Measurements from ENCODE around the gene TMEM214. TPM values are rescaled to one million over a fixed set of nuclear protein-coding genes. Genes with fewer than 3 reads are reported as not detected.

Gene TMEM214, protein sequence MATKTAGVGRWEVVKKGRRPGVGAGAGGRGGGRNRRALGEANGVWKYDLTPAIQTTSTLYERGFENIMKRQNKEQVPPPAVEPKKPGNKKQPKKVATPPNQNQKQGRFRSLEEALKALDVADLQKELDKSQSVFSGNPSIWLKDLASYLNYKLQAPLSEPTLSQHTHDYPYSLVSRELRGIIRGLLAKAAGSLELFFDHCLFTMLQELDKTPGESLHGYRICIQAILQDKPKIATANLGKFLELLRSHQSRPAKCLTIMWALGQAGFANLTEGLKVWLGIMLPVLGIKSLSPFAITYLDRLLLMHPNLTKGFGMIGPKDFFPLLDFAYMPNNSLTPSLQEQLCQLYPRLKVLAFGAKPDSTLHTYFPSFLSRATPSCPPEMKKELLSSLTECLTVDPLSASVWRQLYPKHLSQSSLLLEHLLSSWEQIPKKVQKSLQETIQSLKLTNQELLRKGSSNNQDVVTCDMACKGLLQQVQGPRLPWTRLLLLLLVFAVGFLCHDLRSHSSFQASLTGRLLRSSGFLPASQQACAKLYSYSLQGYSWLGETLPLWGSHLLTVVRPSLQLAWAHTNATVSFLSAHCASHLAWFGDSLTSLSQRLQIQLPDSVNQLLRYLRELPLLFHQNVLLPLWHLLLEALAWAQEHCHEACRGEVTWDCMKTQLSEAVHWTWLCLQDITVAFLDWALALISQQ
- 10 to 100 TPM; 50.6 to 54.3 TPM for total RNA-seq

DNA sequence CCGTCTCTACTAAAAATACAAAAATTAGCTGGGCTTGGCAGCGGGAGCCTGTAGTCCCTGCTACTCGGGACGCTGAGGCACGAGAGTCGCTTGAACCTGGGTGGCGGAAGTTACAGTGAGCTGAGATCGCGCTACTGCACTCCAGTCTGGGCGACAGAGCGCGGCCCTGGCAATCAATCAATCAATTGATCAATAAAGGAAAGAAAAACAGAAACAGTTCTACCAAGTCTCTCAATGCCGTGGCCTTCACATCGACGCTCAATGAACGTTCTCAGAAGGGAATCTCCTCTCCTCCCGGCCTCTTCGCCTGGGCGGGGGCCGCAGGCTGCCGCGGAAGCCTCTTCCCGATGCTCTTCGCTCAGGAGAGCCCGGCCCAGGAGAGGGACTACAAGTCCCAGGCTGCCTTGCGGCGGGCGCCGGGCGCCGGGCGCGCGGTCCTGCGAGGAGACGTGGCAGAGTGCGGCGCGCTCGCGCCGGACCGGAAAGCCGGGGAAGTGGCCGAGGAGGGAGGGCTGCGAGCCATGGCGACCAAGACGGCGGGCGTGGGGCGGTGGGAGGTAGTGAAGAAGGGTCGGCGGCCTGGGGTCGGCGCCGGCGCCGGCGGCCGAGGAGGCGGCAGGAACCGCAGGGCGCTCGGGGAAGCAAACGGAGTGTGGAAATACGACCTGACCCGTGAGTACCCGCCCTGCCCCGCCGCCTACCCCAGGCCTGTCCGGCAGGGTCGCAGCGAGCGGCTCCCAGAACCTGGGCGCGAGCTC lies at the start of gene TMEM214:
TSS of gene TMEM214 (plus strand) at position 471 of the 758 bp plus-strand sequence. CDS start at position 522, 51 bp downstream.
- Mint-ChIP-seq H3K4me1 (peaks cover 36% of the 10 kb centered on the region), H3K36me3 (peaks cover 36% of the 10 kb centered on the region), H3K4me3 (peak within 1 kb of the TSS; percentile 95), H3K27me3 (no peaks in the 10 kb centered on the region), H3K9me3 (no peaks in the 10 kb centered on the region), H3K27ac (peak within 1 kb of the TSS; percentile 84)
- DNase-seq, result peak; percentile 87

DNA sequence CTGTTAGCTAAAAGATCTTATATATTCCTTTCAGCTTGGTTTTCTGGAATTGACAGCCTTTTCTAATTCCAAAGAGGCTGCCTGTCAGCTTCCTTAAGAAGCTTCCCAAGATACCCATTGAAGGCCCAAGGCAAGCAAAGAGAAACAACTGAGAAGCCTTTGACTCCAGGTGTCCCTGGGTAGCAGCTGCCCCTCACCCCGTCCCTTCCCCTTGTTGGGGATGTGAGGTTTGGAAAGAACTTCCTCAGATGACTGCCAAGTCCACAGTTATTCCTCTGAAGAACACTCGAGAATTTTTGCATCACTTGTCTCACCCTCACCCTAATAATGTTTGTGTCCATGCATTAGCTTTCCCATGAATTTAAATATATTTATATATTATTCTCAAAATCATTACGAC lies 49.0 kb upstream of the TMEM214 start:
- DNase-seq, result no peak
- no peak overlapping the region for H3K27ac Mint-ChIP-seq
- no peaks in the 10 kb centered on the region for H3K36me3 Mint-ChIP-seq
- H3K4me1 Mint-ChIP-seq, result peaks cover 1% of the 10 kb centered on the region
- H3K27me3 Mint-ChIP-seq, result no peaks in the 10 kb centered on the region
- H3K4me3 Mint-ChIP-seq, result no peak overlapping the region
- no peaks in the 10 kb centered on the region for H3K9me3 Mint-ChIP-seq

DNA sequence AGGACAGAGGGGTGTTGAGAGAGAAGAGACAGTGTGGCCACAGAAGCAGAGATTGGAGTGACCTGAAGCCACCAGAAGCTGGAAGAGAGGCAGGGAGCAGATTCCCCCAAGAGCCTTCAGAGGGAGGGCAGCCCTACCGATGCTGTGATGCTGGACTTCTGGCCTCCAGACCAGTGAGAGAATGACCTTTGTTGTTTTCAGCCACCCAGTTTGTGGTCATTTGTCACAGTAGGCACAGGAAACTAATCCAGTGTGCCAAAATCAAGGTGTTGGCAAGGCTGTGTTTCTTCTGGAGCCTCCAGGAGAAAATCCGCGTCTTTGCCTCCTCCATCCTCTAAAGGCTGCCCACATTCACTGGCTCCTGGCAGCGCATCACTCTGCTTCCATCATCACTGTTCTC lies 47.0 kb upstream of the TMEM214 start:
- H3K4me1 Mint-ChIP-seq, result peaks cover 1% of the 10 kb centered on the region
- no peak for DNase-seq

DNA sequence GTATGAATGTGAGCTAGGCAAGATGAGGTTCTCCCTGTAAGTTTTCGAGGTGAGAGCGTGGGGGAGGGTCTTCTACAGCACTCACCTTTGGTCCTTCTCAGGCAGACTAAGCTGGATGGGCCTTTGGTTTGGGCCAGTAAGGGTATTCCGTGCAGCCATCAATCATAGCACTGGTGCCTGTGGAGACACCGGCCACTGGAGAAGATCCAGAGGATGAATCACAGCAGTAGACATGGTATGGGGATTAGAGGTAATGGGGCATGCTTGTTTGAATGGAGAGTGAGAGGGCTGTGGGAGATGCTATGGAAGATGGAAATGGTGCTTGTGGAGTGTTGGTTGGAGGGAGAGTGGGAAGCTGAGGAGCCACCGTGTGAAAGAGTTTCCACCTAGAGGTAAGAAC lies 46.2 kb upstream of the TMEM214 start:
- Mint-ChIP-seq H3K27me3 (no peaks in the 10 kb centered on the region), H3K4me1 (peaks cover 1% of the 10 kb centered on the region), H3K27ac (no peak overlapping the region), H3K36me3 (no peaks in the 10 kb centered on the region), H3K4me3 (no peak overlapping the region), H3K9me3 (no peaks in the 10 kb centered on the region)
- DNase-seq, result no peak

More for the DNA sequence above, 47.0 kb upstream of the TMEM214 start:
- H3K27ac Mint-ChIP-seq, result no peak overlapping the region
- no peaks in the 10 kb centered on the region for H3K36me3 Mint-ChIP-seq
- no peak overlapping the region for H3K4me3 Mint-ChIP-seq
- no peaks in the 10 kb centered on the region for H3K9me3 Mint-ChIP-seq
- no peaks in the 10 kb centered on the region for H3K27me3 Mint-ChIP-seq

DNA sequence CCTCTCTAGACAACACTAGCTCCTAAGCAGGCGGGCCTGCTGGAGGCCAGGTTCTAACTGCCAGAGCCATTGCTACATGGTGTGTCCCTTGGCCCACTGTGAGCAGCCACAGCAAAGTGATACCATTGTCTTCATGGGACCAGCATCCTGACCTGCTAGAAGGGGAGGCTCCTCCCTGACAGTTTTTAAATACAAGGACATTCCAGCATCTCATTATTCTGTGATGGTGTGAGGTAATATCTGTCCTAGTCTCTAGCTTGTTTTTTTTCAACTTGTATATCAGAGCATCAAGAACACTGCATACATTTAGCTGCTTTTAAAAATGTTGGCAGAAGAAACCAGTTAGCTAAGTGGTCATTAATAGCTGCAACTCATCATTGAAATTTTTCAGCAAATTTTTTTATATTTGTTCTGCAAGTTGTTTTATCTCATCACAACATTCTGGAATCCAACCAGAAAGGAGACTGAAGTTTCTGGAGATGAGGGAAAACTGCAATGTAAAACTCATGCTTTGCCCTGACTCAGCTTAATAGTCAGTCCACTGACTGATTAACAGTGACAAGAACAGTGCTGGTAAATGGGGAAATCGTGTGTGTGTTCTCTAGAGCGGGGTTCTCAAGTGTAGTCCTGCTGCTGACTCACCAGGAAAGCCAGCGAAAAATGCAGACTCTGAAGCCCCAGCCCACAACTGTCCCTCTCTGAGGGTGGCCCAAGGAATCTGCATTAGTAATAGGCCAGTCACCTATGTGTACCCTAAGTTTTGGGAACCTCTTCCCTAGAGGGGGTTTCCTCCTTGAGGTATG lies 44.5 kb upstream of the TMEM214 start:
- Mint-ChIP-seq H3K4me3 (no peak overlapping the region), H3K9me3 (no peaks in the 10 kb centered on the region), H3K27me3 (no peaks in the 10 kb centered on the region), H3K36me3 (no peaks in the 10 kb centered on the region), H3K4me1 (no peaks in the 10 kb centered on the region), H3K27ac (no peak overlapping the region)
- DNase-seq, result no peak

DNA sequence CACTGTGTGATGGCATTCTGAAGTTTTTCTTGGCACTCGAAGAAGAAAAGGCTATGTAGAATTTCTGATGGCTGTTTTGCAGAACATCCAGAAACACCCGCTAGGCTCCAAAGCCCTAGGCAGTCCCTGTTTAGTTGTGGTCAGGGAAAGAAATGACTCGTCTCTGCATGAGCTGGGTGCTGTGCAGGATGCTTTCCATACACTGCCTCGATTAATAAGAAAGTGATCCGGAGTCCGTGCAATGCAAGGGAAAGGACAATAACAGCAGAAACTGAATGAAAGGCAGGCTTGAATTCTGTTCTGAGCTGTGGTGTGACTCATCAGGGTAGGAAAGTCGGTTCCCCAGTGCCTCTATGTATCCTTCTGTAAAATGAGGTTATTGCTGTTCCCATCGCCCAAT lies 43.6 kb upstream of the TMEM214 start:
- no peak overlapping the region for H3K4me3 Mint-ChIP-seq
- no peaks in the 10 kb centered on the region for H3K9me3 Mint-ChIP-seq
- no peaks in the 10 kb centered on the region for H3K36me3 Mint-ChIP-seq
- no peaks in the 10 kb centered on the region for H3K4me1 Mint-ChIP-seq
- H3K27ac Mint-ChIP-seq, result no peak overlapping the region
- DNase-seq, result no peak
- H3K27me3 Mint-ChIP-seq, result no peaks in the 10 kb centered on the region

DNA sequence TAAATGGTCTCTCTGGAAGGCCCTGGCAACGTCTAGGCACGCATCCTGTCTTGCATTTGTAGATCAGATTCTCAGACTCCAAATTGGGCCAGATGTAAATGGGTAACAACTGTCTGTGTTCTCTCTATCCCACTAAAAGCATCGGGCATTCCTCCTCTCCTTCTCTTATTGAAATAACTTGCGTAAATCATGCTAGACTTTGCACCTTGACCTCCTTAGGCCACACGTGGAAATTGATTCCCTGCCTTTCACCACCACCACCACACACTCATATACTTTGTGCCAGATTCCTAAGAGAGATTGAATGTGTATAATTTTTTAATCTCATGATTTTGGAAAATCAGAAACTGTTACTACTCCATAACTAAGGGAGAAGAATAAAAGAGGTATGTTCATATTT lies 41.0 kb upstream of the TMEM214 start:
- H3K27ac Mint-ChIP-seq, result no peak overlapping the region
- no peaks in the 10 kb centered on the region for H3K4me1 Mint-ChIP-seq
- H3K27me3 Mint-ChIP-seq, result no peaks in the 10 kb centered on the region
- no peaks in the 10 kb centered on the region for H3K36me3 Mint-ChIP-seq
- no peak for DNase-seq
- no peak overlapping the region for H3K4me3 Mint-ChIP-seq
- H3K9me3 Mint-ChIP-seq, result no peaks in the 10 kb centered on the region

DNA sequence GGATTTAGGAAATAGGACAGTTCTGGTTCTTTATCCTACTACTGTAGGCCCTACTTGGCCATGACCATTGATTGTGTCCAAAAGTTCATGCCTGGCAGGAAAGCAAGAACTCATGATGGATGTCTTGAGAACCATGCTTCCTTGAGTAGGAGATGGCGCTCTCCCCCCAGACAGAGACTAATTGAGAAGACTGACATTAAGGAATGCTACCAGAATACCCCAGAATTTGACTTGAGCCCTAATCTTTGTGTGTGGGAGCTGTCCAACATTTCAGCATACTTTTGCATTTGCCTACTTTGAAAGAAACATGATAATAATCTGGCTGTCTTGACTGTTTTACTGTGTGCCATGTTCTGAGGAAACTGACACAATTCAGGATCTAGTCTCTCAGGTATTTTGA lies 39.0 kb upstream of the TMEM214 start:
- DNase-seq, result no peak
- H3K27ac Mint-ChIP-seq, result no peak overlapping the region
- H3K36me3 Mint-ChIP-seq, result no peaks in the 10 kb centered on the region
- no peaks in the 10 kb centered on the region for H3K9me3 Mint-ChIP-seq
- no peaks in the 10 kb centered on the region for H3K27me3 Mint-ChIP-seq
- H3K4me3 Mint-ChIP-seq, result no peak overlapping the region
- no peaks in the 10 kb centered on the region for H3K4me1 Mint-ChIP-seq

DNA sequence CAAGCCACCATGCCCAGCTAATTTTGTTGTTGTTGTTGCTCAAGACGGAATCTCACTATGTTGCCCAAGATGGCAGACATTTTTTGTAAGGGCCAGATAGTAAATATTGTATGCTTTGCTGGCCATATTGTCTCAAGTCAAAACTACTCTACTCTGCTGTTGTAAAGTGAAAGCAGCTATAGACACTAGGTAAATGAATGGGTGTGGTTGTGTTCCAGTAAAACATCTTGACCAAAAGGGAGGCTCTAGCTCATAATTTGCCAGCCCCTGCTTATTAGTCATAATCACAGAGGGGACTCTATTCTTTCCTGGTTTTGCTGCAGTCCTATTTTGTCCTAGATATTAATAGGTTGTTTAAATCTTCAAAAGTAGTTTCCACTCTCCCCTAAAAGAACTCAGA lies 37.8 kb upstream of the TMEM214 start:
- H3K36me3 Mint-ChIP-seq, result no peaks in the 10 kb centered on the region
- no peaks in the 10 kb centered on the region for H3K27me3 Mint-ChIP-seq
- no peak overlapping the region for H3K4me3 Mint-ChIP-seq
- DNase-seq, result no peak
- no peaks in the 10 kb centered on the region for H3K9me3 Mint-ChIP-seq
- no peaks in the 10 kb centered on the region for H3K4me1 Mint-ChIP-seq
- H3K27ac Mint-ChIP-seq, result no peak overlapping the region

DNA sequence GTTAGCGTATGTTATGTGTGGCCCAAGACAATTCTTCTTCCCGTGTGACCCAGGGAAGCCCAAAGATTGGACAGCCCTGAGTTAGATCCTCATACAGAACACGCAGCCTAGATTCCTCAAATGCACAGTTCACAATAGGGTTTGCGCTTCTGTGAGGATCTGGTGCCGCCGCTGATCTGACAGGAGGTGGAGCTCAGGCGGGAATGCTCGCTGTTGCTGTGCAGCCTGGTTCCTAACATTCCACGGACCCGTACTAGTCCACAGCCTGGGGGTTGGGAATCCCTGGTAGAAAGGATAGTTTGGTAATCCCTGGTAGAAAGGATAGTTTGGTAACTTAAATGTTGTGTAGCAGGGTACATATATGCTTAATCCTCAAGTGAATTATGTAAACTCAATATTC lies 35.4 kb upstream of the TMEM214 start:
- Mint-ChIP-seq H3K27ac (no peak overlapping the region), H3K4me1 (no peaks in the 10 kb centered on the region), H3K9me3 (no peaks in the 10 kb centered on the region), H3K4me3 (no peak overlapping the region), H3K27me3 (no peaks in the 10 kb centered on the region), H3K36me3 (no peaks in the 10 kb centered on the region)
- no peak for DNase-seq

DNA sequence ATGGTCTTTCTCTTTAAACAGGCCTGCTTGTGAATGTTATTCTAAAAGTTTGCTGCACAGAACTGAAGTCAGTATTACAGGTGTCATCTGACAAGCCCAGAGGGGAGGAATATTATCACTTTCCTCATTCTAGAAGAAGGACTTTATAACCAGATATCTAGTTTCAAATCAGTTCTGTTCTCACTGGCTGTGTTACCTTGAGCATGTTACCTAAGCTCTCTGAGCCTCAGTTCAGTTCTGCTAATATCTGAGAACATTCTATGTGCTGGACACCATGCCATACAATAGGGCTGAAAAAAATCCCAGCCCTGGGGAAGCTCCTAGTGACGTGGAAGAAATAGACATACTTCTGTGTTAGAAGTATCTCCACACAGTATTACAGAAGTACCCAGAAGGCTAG lies 34.4 kb upstream of the TMEM214 start:
- no peak for DNase-seq

DNA sequence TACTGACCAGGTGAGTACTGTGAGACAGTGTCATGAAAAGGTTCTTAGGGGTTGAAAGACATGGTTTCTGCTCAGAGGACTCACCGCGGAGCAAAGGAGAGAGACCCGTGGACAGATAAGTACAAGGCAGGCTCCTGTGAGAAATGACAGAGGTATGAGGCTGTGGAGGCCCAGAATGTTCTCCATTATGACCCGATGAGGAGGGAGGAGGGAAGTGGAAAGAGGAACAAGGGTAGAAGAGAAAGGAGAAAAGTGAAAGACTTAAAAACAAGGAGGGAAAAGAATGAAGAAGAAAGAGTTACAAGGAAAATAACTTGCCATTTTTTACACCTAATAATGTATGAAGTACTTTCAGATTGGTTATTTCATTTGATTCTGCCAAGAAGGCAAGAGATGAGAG lies 32.5 kb upstream of the TMEM214 start:
- H3K27ac Mint-ChIP-seq, result no peak overlapping the region
- no peaks in the 10 kb centered on the region for H3K36me3 Mint-ChIP-seq
- H3K27me3 Mint-ChIP-seq, result no peaks in the 10 kb centered on the region
- no peak for DNase-seq
- no peak overlapping the region for H3K4me3 Mint-ChIP-seq
- H3K4me1 Mint-ChIP-seq, result no peaks in the 10 kb centered on the region
- H3K9me3 Mint-ChIP-seq, result no peaks in the 10 kb centered on the region

More for the DNA sequence above, 34.4 kb upstream of the TMEM214 start:
- Mint-ChIP-seq H3K4me3 (no peak overlapping the region), H3K9me3 (no peaks in the 10 kb centered on the region), H3K27me3 (no peaks in the 10 kb centered on the region), H3K36me3 (no peaks in the 10 kb centered on the region), H3K27ac (no peak overlapping the region), H3K4me1 (no peaks in the 10 kb centered on the region)

DNA sequence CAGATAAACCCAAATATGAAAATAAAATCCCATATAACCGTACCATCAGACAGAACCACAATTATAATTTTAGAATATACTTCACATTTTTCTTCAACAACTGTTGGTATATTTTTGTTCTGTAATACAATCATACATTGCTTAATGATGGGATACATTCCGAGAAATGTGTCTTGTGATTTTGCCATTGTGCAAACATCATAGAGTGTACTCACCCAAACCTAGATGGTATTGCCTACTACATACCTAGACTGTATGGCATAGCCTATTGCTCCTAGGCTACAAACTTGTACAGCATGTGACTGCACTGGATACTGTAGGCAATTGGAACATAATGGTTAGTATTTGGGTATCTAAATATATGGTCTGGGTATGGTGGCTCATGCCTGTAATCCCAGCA lies 31.8 kb upstream of the TMEM214 start:
- no peaks in the 10 kb centered on the region for H3K4me1 Mint-ChIP-seq
- H3K27me3 Mint-ChIP-seq, result no peaks in the 10 kb centered on the region
- no peak overlapping the region for H3K4me3 Mint-ChIP-seq
- no peak overlapping the region for H3K27ac Mint-ChIP-seq
- H3K9me3 Mint-ChIP-seq, result no peaks in the 10 kb centered on the region
- no peaks in the 10 kb centered on the region for H3K36me3 Mint-ChIP-seq
- DNase-seq, result no peak

DNA sequence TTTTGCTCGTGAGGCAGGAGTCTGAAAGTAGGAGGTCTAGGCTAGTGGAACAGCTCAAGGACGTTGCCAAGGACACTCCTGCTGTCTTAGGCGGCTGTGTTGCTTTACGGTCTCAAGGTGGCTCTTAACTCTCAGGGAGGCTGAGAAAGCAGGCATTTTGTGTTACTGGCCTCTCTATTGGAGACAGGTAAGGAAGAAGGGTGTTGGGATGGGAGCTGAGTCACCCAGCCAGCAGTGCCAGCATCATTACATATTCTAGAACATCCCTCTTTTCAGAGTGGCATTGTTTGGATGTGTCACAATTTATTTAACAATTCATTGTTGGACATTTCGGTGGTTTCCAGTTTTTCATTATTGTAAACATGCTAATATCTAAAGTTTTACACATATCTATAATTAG lies 30.8 kb upstream of the TMEM214 start:
- DNase-seq, result no peak
- Mint-ChIP-seq H3K27ac (no peak overlapping the region), H3K4me3 (no peak overlapping the region), H3K36me3 (no peaks in the 10 kb centered on the region), H3K27me3 (no peaks in the 10 kb centered on the region), H3K4me1 (no peaks in the 10 kb centered on the region), H3K9me3 (no peaks in the 10 kb centered on the region)

DNA sequence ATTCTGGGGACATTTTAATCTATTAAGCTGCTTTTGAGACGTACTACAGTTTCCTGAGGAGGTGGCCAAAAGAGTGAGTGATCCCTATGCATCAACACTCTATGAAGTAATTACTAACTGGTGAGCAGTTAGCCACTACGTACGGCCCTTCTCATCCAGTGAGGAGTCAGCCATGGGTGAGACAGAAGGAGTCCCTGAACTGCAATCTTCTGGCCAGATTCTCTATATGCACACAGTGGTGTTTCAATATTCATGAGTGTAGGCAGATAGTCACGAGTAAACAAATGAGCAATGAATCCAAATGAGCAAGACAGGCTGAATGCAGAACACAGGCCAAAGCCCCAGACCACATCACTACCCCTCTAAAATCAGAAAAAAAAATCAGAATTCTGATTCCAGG lies 29.8 kb upstream of the TMEM214 start:
- no peak for DNase-seq
- Mint-ChIP-seq H3K36me3 (no peaks in the 10 kb centered on the region), H3K27me3 (no peaks in the 10 kb centered on the region), H3K27ac (no peak overlapping the region), H3K9me3 (no peaks in the 10 kb centered on the region), H3K4me1 (peaks cover 2% of the 10 kb centered on the region), H3K4me3 (no peak overlapping the region)

All from activated naive CD8-positive, alpha-beta T cell treated with anti-CD3 and anti-CD28 coated beads for 36 hours (primary cell).